Measurements from ENCODE around the gene TTC34. TPM values are rescaled to one million over a fixed set of nuclear protein-coding genes. Genes with fewer than 3 reads are reported as not detected.

TTC34 gene
- total and polyA plus RNA-seq, 9 of the 15 experiments (the other 6 are each of a cell fraction or from before 2014, with no cell fraction given), result 0.03 to 0.38 (median 0.05) TPM; not detected in 2

DNA sequence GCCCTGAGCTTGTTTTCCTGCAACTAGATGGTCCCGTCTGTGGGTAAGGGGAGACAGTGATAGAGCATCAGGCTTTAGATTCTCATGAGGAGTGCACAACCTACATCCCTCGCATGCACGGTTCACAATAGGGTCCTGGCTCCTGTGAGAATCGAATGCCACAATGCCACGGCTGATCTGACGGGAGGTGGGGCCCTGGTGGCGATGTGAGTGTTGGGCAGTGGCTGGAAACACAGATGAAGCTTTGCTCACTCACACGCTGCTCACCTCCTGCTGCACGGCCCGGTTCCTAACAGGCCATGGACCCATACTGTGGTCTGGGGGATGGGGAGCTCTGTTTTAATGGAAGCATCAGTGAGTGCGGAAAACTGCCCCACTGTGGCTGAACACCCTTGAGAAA lies 35.8 kb upstream of the TTC34 start:
- CTCF ChIA-PET (ENCODE audit: low intra/inter-chr PET ratio), result no interaction called here
- no TSS peak for BruUV-seq (replicated peaks)
- in situ Hi-C loops (cut with MboI), result no loop called here
- ATAC-seq (no peak), DNase-seq (ENCODE audit: extremely low read depth in 1 of 4, low spot score in 3 of 4) (no peak), FAIRE-seq (no peak)
- Histone ChIP-seq H3K27me3 (ENCODE audit: control insufficient read depth in 2 of 2, insufficient read depth in 2 of 2, low read length in 2 of 2) (peaks cover 6 to 38% of the 10 kb centered on the region in 2 experiments; a peak in 4 of 5 replicates), H3K9me3 (replicated peaks; ENCODE audit: control insufficient read depth, insufficient read depth, low read depth, low read length) (no peaks in the 10 kb centered on the region), H3K9ac (ENCODE audit: insufficient read depth in 1 of 2, low read depth in 2 of 2, low read length in 2 of 2) (no peak overlapping the region), H3K4me1 (replicated peaks in 1 of 2; ENCODE audit: control insufficient read depth in 2 of 2, insufficient read depth in 2 of 2, low read length in 2 of 2) (no peaks in the 10 kb centered on the region), H3K36me3 (ENCODE audit: control insufficient read depth, insufficient read depth, low read length) (no peaks in the 10 kb centered on the region), H2AFZ (ENCODE audit: low read depth, low read length) (no peak overlapping the region), H3K9me1 (ENCODE audit: control insufficient read depth, insufficient read depth, low read length) (no peaks in the 10 kb centered on the region), H3K4me2 (ENCODE audit: insufficient read depth, low read length) (no peak overlapping the region), H3K27ac (ENCODE audit: extremely low read depth, low read depth, low read length) (no peak overlapping the region), H3K79me2 (ENCODE audit: control insufficient read depth, insufficient read depth, low read length) (no peaks in the 10 kb centered on the region), H3K4me3 (no peak overlapping the region), H4K20me1 (replicated peaks; ENCODE audit: control insufficient read depth, insufficient read depth, low read length) (no peaks in the 10 kb centered on the region)
- no peak for TF ChIP-seq MAFF (IDR thresholded peaks at IDR 0.05; ENCODE audit: low read length)
- TF ChIP-seq CC2D1A (IDR thresholded peaks at IDR 0.05), result no peak
- no peak for TF ChIP-seq ZNF212 (CRISPR knock-in tag; IDR thresholded peaks at IDR 0.05)
- TF ChIP-seq, protein P1, sequence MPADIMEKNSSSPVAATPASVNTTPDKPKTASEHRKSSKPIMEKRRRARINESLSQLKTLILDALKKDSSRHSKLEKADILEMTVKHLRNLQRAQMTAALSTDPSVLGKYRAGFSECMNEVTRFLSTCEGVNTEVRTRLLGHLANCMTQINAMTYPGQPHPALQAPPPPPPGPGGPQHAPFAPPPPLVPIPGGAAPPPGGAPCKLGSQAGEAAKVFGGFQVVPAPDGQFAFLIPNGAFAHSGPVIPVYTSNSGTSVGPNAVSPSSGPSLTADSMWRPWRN (IDR thresholded peaks at IDR 0.05; ENCODE audit: low read depth), result no peak
- TF ChIP-seq, protein P2, sequence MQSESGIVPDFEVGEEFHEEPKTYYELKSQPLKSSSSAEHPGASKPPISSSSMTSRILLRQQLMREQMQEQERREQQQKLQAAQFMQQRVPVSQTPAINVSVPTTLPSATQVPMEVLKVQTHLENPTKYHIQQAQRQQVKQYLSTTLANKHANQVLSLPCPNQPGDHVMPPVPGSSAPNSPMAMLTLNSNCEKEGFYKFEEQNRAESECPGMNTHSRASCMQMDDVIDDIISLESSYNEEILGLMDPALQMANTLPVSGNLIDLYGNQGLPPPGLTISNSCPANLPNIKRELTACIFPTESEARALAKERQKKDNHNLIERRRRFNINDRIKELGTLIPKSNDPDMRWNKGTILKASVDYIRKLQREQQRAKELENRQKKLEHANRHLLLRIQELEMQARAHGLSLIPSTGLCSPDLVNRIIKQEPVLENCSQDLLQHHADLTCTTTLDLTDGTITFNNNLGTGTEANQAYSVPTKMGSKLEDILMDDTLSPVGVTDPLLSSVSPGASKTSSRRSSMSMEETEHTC (IDR thresholded peaks at IDR 0.05), result no peak
- no peak for TF ChIP-seq NCOA1 (IDR thresholded peaks at IDR 0.05; ENCODE audit: low read depth)
- TF ChIP-seq ZNF436 (CRISPR knock-in tag; IDR thresholded peaks at IDR 0.05), result no peak
- no peak for TF ChIP-seq SAFB (IDR thresholded peaks at IDR 0.05; ENCODE audit: borderline replicate concordance, low read depth, low read length)
- no peak for TF ChIP-seq CREBBP (IDR thresholded peaks at IDR 0.05; ENCODE audit: low read depth, low read length)
- no peak for TF ChIP-seq BACH1 (tag; IDR thresholded peaks at IDR 0.05)
- no peak for TF ChIP-seq MCM5 (IDR thresholded peaks at IDR 0.05; ENCODE audit: low read depth)
- intact Hi-C loops (cut with micrococcal nuclease), result no loop called here
- POLR2A ChIA-PET, result no interaction called here
- WGBS (ENCODE audit: insufficient coverage, low coverage, missing lambda C conversion rate), result under 1% methylated on average over 11 of the region's 11 CpGs
